HepG2 (cell line): Measurements from ENCODE around the gene NET1.

ENCODE experiments used
- ATF1 ChIP-seq: IDR thresholded peaks from 2 replicates; pipeline ENCODE4 v1.6.1; 2016; ENCODE audit warnings: mild to moderate bottlenecking, control low read depth
- EP300 ChIP-seq, 3 experiments: sonication (generic) in 1 of 3; formaldehyde crosslinking in 1 of 3; IDR thresholded peaks; 2 replicates each; pipeline versions ENCODE4 v1.5.1 to v1.6.1; 2011 to 2020; ENCODE audit warnings: low read depth in 2 of 3, low read length in 2 of 3, borderline replicate concordance in 1 of 3, improper control_type of control experiment in 1 of 3, mild to moderate bottlenecking in 1 of 3, missing genetic modification reagents in 1 of 3, moderate library complexity in 1 of 3
- FOXK1 ChIP-seq: sonication (generic); formaldehyde crosslinking; IDR thresholded peaks from 2 replicates; pipeline ENCODE4 v1.4.0; 2020; ENCODE audit warnings: low read depth, missing genetic modification reagents, borderline replicate concordance

DNA sequence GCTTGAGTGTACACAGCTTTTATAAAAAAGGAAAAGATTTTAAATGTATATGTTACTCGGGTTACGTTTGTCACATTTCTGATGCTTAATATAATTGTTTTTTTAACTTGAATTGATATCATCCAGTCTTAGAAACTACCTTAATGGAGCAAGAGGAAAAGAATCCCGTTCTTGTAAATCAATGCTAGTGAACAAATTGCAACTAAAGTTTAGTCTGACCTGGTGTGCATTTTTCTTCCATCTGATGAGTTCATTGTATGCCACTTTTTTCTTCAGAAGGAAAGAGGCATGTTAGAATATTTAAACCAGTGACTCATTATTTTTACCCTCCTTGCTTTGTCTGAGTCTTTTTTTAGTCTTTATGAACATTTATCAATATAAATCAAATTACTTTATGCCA, 34.7 kb downstream of the NET1 start:
- no peak for TF ChIP-seq EP300 (IDR thresholded peaks at IDR 0.05; ENCODE audit: low read depth in 2 of 2, low read length in 2 of 2)
- no peak for TF ChIP-seq EP300 (CRISPR knock-in tag; IDR thresholded peaks at IDR 0.05; ENCODE audit: borderline replicate concordance)
- TF ChIP-seq ATF1 (CRISPR knock-in tag), result no peak
- TF ChIP-seq FOXK1 (CRISPR knock-in tag), result no peak
